ENCODE results near the gene CAMTA1.
"Not testable (repeated sequence)": the region's sequence is repeated elsewhere in the genome, so short reads cannot be mapped to it uniquely, and the experiment has no call there.

Gene CAMTA1

DNA sequence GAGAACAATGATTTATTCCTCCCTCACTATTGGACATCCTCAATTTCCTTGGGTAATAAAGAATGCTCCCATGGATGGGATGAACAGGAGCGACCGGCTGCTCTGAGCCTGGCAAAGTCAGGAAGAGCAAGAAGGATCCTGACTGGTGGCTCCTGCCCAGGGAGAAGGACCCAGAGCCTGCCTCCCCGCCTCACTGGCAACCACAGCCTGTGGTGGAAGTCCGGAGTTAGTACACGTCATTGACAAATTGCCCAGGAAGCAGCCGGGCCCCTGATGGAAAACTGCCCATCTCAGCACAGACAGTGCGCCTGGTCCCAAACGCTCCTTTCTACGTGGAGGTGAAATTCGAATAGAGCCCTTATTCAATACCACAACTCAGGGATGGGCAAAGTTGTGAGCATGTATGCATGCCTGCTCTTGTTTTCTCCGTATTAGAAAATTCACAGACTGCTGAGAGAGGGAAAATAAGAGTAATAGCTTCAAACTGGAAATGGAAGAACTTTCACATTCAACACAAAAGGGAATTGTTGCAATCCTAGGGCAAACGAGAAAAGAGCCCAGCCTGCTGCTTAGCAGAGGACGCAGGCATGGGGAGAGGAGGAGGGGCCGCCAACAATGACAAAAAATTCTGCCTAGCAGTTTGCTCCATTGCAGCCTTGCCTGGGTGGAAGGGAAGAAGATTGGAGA is 588.8 kb downstream of the CAMTA1 start:
- Histone ChIP-seq H3K27ac (no peak overlapping the region), H3K27me3 (no peaks in the 10 kb centered on the region)
- TF ChIP-seq Cebpa-rat (IDR thresholded peaks at IDR 0.05) = no peak

GRCh38 chr1:7374563-7375160 is 589.4 kb downstream of the CAMTA1 start:
- Histone ChIP-seq H3K9ac (no peak overlapping the region), H3K36me3 (no peaks in the 10 kb centered on the region), H3K4me3 (no peak overlapping the region), H3K27me3 (no peaks in the 10 kb centered on the region), H3K4me2 (no peak overlapping the region), H4K20me1 (no peaks in the 10 kb centered on the region; a peak in 1 of 22 replicates), H3K4me1 (peaks cover 0 to 6% (median 0%) of the 10 kb centered on the region in 10 experiments; a peak in 1 of 20 replicates), H3K27ac (no peak overlapping the region), H3K9me3 (replicated peaks in 1 of 11) (no peaks in the 10 kb centered on the region)
- no peak for TF ChIP-seq Cebpa-rat (IDR thresholded peaks at IDR 0.05)

More for the DNA sequence above, 588.8 kb downstream of the CAMTA1 start:
- no peaks in the 10 kb centered on the region for H3K4me1 ChIP-seq
- H3K36me3 ChIP-seq = no peaks in the 10 kb centered on the region
- H3K9me3 ChIP-seq (replicated peaks in 1 of 11) = no peaks in the 10 kb centered on the region
- no peaks in the 10 kb centered on the region; a peak in 1 of 22 replicates for H4K20me1 ChIP-seq
- no peak overlapping the region for H3K9ac ChIP-seq
- no peak overlapping the region for H3K4me3 ChIP-seq
- H3K4me2 ChIP-seq = no peak overlapping the region

- no peaks in the 10 kb centered on the region for H3K36me3 ChIP-seq
- H3K27ac ChIP-seq = no peak overlapping the region
- peaks cover 0 to 8% (median 0%) of the 10 kb centered on the region in 10 experiments; a peak in 1 of 20 replicates for H3K4me1 ChIP-seq
- H3K4me2 ChIP-seq = no peak overlapping the region
- no peak overlapping the region for H3K4me3 ChIP-seq
- no peaks in the 10 kb centered on the region; a peak in 1 of 22 replicates for H4K20me1 ChIP-seq
- TF ChIP-seq Cebpa-rat (IDR thresholded peaks at IDR 0.05) = no peak
- H3K9me3 ChIP-seq (replicated peaks in 1 of 11) = no peaks in the 10 kb centered on the region
- H3K9ac ChIP-seq = no peak overlapping the region
- H3K27me3 ChIP-seq = no peaks in the 10 kb centered on the region
Observed at GRCh38 chr1:7375329-7375728, 590.1 kb downstream of the CAMTA1 start.

- Histone ChIP-seq H3K9ac (no peak overlapping the region), H3K4me2 (no peak overlapping the region), H3K4me3 (no peak overlapping the region), H3K9me3 (replicated peaks in 1 of 11) (no peaks in the 10 kb centered on the region), H3K4me1 (peaks cover 0 to 8% (median 0%) of the 10 kb centered on the region in 10 experiments; a peak in 1 of 20 replicates), H3K27me3 (no peaks in the 10 kb centered on the region), H3K27ac (no peak overlapping the region), H4K20me1 (no peaks in the 10 kb centered on the region; a peak in 1 of 22 replicates), H3K36me3 (no peaks in the 10 kb centered on the region)
- TF ChIP-seq Cebpa-rat (IDR thresholded peaks at IDR 0.05) = no peak
Observed at GRCh38 chr1:7375781-7376660, 590.8 kb downstream of the CAMTA1 start.

- no peaks in the 10 kb centered on the region for H3K27me3 ChIP-seq
- no peak overlapping the region for H3K27ac ChIP-seq
- no peaks in the 10 kb centered on the region; a peak in 1 of 22 replicates for H4K20me1 ChIP-seq
- no peak overlapping the region for H3K9ac ChIP-seq
- H3K4me2 ChIP-seq = no peak overlapping the region
- TF ChIP-seq Cebpa-rat (IDR thresholded peaks at IDR 0.05) = no peak
- H3K36me3 ChIP-seq = no peaks in the 10 kb centered on the region
- H3K9me3 ChIP-seq (replicated peaks in 1 of 11) = peaks cover 0 to under 1% (median 0%) of the 10 kb centered on the region in 11 experiments; a peak in 4 of 22 replicates
- peaks cover 0 to 8% (median 0%) of the 10 kb centered on the region in 10 experiments; a peak in 1 of 20 replicates for H3K4me1 ChIP-seq
- no peak overlapping the region for H3K4me3 ChIP-seq
Observed at GRCh38 chr1:7376676-7377075, 591.4 kb downstream of the CAMTA1 start.

- H3K9ac ChIP-seq = no peak overlapping the region
- H4K20me1 ChIP-seq = no peaks in the 10 kb centered on the region; a peak in 1 of 22 replicates
- no peak for TF ChIP-seq Cebpa-rat (IDR thresholded peaks at IDR 0.05)
- no peak overlapping the region for H3K4me3 ChIP-seq
- H3K27me3 ChIP-seq = no peaks in the 10 kb centered on the region
- H3K27ac ChIP-seq = no peak overlapping the region
- no peak overlapping the region for H3K4me2 ChIP-seq
- H3K4me1 ChIP-seq = peaks cover 0 to 8% (median 0%) of the 10 kb centered on the region in 10 experiments; a peak in 1 of 20 replicates
- no peaks in the 10 kb centered on the region for H3K36me3 ChIP-seq
- H3K9me3 ChIP-seq (replicated peaks in 1 of 11) = peaks cover 0 to 7% (median 4%) of the 10 kb centered on the region in 11 experiments; a peak in 6 of 22 replicates
Observed at GRCh38 chr1:7378346-7379130, 593.3 kb downstream of the CAMTA1 start.

GRCh38 chr1:7379441-7379971 is 594.3 kb downstream of the CAMTA1 start:
- TF ChIP-seq Cebpa-rat (IDR thresholded peaks at IDR 0.05) = no peak
- no peak overlapping the region for H3K27ac ChIP-seq
- H3K4me2 ChIP-seq = peak overlapping the region in 1 of 11 experiments; percentile 23; a peak in 1 of 22 replicates
- no peaks in the 10 kb centered on the region; a peak in 1 of 22 replicates for H4K20me1 ChIP-seq
- H3K9ac ChIP-seq = no peak overlapping the region
- no peak overlapping the region for H3K4me3 ChIP-seq
- no peaks in the 10 kb centered on the region for H3K36me3 ChIP-seq
- peaks cover 0 to 8% (median 0%) of the 10 kb centered on the region in 10 experiments; a peak in 1 of 20 replicates for H3K4me1 ChIP-seq
- H3K9me3 ChIP-seq (replicated peaks in 1 of 11) = peaks cover 0 to 7% (median 4%) of the 10 kb centered on the region in 11 experiments; a peak in 6 of 22 replicates
- no peaks in the 10 kb centered on the region for H3K27me3 ChIP-seq

DNA sequence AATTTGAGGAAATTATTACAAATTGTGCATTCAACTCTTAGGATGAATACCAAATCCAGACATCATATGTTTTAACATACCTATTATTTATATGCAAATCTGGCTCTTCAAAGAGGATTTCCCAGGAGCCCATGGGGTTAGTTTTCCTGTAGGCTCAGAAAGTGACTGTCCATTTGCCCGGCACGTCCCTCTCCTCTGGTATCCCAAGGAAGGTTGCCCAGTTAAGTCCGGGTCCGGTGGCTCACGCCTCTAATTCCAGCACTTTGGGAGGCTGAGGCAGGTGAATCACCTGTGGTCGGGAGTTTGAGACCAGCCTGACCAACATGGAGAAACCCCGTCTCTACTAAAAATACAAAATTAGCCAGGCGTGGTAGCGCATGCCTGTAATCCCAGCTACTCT is 594.8 kb downstream of the CAMTA1 start:
- not testable (repeated sequence) for H4K20me1 ChIP-seq; H3K9ac ChIP-seq; H3K4me2 ChIP-seq; H3K4me3 ChIP-seq; H3K36me3 ChIP-seq; H3K27me3 ChIP-seq; H3K27ac ChIP-seq; H3K9me3 ChIP-seq (replicated peaks in 1 of 11); H3K4me1 ChIP-seq

Data from BLaER1 treated with 17β-estradiol and CSF1 and Interleukin-3, amounts not matched to agents 10 nM and 100 nM (cell line).